ENCODE data around the gene MRPL39.

Gene MRPL39

DNA sequence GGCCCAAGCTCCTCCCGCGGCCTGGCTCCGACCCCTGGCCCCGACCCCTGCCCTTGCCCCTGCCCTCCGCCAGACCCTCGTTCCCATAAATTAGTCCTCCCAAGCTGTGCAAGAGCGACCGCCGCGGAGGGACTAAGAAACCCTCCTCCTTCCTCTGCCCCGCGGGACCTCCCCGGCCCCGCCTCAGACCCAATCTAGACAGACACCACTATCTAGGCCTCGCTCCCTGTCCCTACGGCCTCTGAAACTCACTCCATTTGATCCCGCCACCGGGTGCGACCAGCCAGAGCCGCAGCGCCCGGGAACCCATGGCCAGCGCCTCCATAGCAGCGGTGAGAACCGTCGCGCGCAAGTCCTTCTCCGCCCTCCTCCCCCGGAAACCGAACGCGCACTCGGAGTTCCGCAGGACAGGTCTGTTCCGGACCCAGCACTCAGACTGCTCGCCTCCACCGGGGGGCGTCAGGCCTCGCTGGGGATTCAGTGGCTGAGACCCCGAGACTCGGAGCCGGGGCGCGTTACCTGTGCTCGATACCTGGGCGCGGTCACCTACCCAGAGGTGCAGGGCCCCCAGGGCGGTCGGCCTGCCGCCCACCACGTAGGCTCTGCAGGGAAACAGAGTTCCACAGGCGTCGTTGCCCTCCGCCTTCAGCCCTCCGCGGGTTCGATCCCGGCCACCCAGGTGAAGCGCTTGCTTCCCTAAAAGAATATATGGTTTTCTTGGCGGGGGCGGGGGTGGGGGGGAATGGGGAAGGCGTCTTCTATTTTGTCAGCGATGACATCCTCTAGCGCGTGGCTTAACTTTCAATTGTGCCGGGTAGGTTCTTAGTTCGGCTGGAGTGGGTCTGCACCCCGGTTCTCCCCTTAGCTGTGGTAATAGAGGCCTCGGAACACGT, at the start of gene MRPL39:
Gene MRPL39 (minus strand): TSS at position 331 of the 893 bp plus-strand sequence. CDS start 6 bp downstream, at position 325.
- DNase-seq (ENCODE audit: low read depth), result peak; percentile 91
- H3K4me3 ChIP-seq (replicated peaks; ENCODE audit: low read depth, low read length), result peak within 1 kb of the TSS; percentile 87
- TF ChIP-seq CTCF (IDR thresholded peaks at IDR 0.05; ENCODE audit: low read length, missing control alignments), result peak; percentile 67

GRCh38 chr21:25656412-25656811, 49.1 kb upstream of the MRPL39 start:
- no peak for DNase-seq (ENCODE audit: low read depth)
- no peak for TF ChIP-seq CTCF (IDR thresholded peaks at IDR 0.05; ENCODE audit: low read length, missing control alignments)
- H3K4me3 ChIP-seq (replicated peaks; ENCODE audit: low read depth, low read length), result no peak overlapping the region

- DNase-seq (ENCODE audit: low read depth), result no peak
- TF ChIP-seq CTCF (IDR thresholded peaks at IDR 0.05; ENCODE audit: low read length, missing control alignments), result no peak
- no peak overlapping the region for H3K4me3 ChIP-seq (replicated peaks; ENCODE audit: low read depth, low read length)
Measured at GRCh38 chr21:25649146-25649545, 41.9 kb upstream of the MRPL39 start.

DNA sequence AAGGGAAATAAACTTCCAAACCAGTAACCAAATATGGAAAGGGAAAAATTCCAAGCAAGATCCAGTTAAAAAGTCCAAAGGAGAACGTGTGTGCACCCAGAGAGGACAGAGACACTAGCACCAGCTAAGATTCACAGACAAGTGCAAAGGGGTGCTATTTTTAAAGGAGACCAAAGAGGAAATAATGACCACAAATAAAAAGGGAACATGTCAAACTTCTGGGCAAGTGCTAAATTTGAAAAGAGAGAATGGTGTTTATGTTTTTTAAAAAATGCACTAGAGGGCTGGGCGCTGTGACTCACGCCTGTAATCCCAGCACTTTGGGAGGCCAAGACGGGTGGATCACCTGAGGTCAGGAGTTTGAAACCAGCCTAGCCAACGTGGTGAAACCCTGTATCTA, 40.4 kb upstream of the MRPL39 start:
- DNase-seq (ENCODE audit: low read depth), result no peak
- no peak for TF ChIP-seq CTCF (IDR thresholded peaks at IDR 0.05; ENCODE audit: low read length, missing control alignments)
- no peak overlapping the region for H3K4me3 ChIP-seq (replicated peaks; ENCODE audit: low read depth, low read length)

GRCh38 chr21:25646474-25646873, 39.2 kb upstream of the MRPL39 start:
- no peak for DNase-seq (ENCODE audit: low read depth)
- H3K4me3 ChIP-seq (replicated peaks; ENCODE audit: low read depth, low read length), result no peak overlapping the region
- no peak for TF ChIP-seq CTCF (IDR thresholded peaks at IDR 0.05; ENCODE audit: low read length, missing control alignments)

DNA sequence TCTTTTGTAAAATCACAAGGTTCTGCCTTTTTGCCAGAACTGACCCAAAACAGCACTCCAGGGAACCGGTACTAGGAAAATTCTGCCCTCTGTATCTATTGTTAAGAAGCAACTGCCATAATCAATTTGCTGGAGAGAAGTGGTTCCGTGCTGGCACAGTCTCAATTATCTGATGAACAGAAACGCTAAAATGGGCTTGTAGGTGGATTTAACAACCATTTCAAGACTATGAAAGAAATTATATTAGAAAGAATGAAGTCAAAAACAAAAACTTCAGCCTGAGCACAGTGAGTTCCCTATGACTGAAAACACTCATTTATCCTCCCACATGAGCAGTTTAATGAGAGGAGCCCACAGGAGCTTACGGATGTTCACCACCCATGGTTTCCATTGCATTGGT, 36.2 kb upstream of the MRPL39 start:
- no peak for TF ChIP-seq CTCF (IDR thresholded peaks at IDR 0.05; ENCODE audit: low read length, missing control alignments)
- DNase-seq (ENCODE audit: low read depth), result no peak
- no peak overlapping the region for H3K4me3 ChIP-seq (replicated peaks; ENCODE audit: low read depth, low read length)

DNA sequence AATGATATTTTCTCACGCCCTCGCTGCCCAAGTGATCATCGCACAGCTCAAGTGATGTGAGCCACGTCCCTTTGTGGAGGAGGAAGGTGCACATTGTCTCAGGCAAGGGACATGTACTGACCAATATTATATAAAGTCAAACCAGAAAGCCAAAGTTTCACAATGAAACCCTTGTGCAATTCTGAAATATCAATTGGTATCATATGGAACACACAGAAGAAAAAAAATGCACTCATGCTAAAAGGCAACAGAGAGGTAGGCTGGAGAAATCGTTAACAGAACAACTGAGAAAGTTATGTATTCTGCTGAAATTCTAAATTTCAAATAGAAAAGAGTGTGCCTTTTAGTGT, 33.6 kb upstream of the MRPL39 start:
- TF ChIP-seq CTCF (IDR thresholded peaks at IDR 0.05; ENCODE audit: low read length, missing control alignments), result no peak
- DNase-seq (ENCODE audit: low read depth), result no peak
- no peak overlapping the region for H3K4me3 ChIP-seq (replicated peaks; ENCODE audit: low read depth, low read length)
